SJCRH30 (cell line): ENCODE measurements around the gene PPFIA4. TPM values are rescaled to one million over a fixed set of nuclear protein-coding genes. Genes with fewer than 3 reads are reported as not detected.

Experiments used
- DNase-seq, 2 experiments: peaks; one replicate each; pipeline ENCODE4 v3.0.0-alpha.2; 2015 to 2020
- H3K27ac ChIP-seq: fragments of 250-450 bp; sonication (Bioruptor Pico); 2 replicates; pipeline ENCODE4 v1.5.1; 2020; ENCODE audit warnings: mild to moderate bottlenecking, moderate library complexity
- H3K27me3 ChIP-seq: fragments of 250-450 bp; sonication (Bioruptor Pico); 2 replicates; pipeline ENCODE4 v1.5.1; 2020; ENCODE audit warnings: mild to moderate bottlenecking, moderate library complexity
- H3K36me3 ChIP-seq: fragments of 250-450 bp; sonication (Bioruptor Pico); 2 replicates; pipeline ENCODE4 v1.5.1; 2020; ENCODE audit warnings: mild to moderate bottlenecking, moderate library complexity
- H3K4me1 ChIP-seq: fragments of 250-450 bp; sonication (Bioruptor Pico); 2 replicates; pipeline ENCODE4 v1.5.1; 2020; ENCODE audit warnings: mild to moderate bottlenecking, moderate library complexity
- H3K4me3 ChIP-seq: fragments of 250-450 bp; sonication (Bioruptor Pico); 2 replicates; pipeline ENCODE4 v1.5.1; 2020; ENCODE audit warnings: mild to moderate bottlenecking, moderate library complexity
- H3K9me3 ChIP-seq: fragments of 250-450 bp; sonication (Bioruptor Pico); replicated peaks from 2 replicates; pipeline ENCODE4 v1.5.1; 2020; ENCODE audit warnings: mild to moderate bottlenecking, moderate library complexity
- total RNA-seq: library from RNA; depleted of rRNA; stranded (reverse); fragments of >200 nt; shearing (Covaris generic); gene quantifications from 2 replicates; pipeline ENCODE4 v1.2.3, GENCODE V29; 2014

Gene PPFIA4
- total RNA-seq, 1 experiment from 2014 or later, result 21.5 TPM

- H3K4me3 ChIP-seq, result no peak overlapping the region
- H3K27ac ChIP-seq, result no peak overlapping the region
- H3K4me1 ChIP-seq, result peaks cover 50% of the 10 kb centered on the region
- H3K27me3 ChIP-seq, result no peaks in the 10 kb centered on the region
- DNase-seq, result peak in 1 of 2 experiments; percentile 39
- H3K9me3 ChIP-seq, result no peaks in the 10 kb centered on the region
- peaks cover 47% of the 10 kb centered on the region for H3K36me3 ChIP-seq
Measured at GRCh38 chr1:203055161-203055799, 29.0 kb downstream of the PPFIA4 start.

DNA sequence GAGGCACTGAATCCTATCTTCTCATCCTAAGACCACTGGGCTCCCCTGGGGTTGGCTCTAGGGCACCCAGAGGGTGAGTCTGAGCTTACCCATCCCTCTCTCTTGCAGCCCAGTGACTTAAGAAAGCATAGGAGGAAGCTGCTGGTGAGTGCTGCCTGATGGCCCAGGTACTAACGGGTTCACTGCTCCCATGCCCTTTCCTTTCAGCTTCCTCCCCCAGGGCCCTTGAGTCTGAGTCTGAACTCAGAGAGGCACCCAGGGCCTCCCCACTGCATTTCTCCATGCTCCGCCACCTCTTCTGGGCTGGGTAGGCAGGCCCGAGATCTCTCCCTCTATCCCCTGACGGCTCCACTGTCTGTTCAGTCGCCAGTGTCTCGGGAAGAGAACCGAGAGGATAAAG, 29.7 kb downstream of the PPFIA4 start:
- Histone ChIP-seq H3K9me3 (no peaks in the 10 kb centered on the region), H3K4me3 (no peak overlapping the region), H3K27ac (no peak overlapping the region), H3K27me3 (no peaks in the 10 kb centered on the region), H3K36me3 (peaks cover 55% of the 10 kb centered on the region), H3K4me1 (peaks cover 43% of the 10 kb centered on the region)
- no peak for DNase-seq

GRCh38 chr1:203056516-203056915, 30.2 kb downstream of the PPFIA4 start:
- H3K4me1 ChIP-seq, result peaks cover 38% of the 10 kb centered on the region
- H3K27ac ChIP-seq, result no peak overlapping the region
- no peak overlapping the region for H3K4me3 ChIP-seq
- DNase-seq, result no peak
- H3K27me3 ChIP-seq, result no peaks in the 10 kb centered on the region
- no peaks in the 10 kb centered on the region for H3K9me3 ChIP-seq
- H3K36me3 ChIP-seq, result peaks cover 55% of the 10 kb centered on the region

- no peak overlapping the region for H3K4me3 ChIP-seq
- H3K36me3 ChIP-seq, result peaks cover 55% of the 10 kb centered on the region
- peak in 1 of 2 experiments; percentile 38 for DNase-seq
- H3K27ac ChIP-seq, result no peak overlapping the region
- no peaks in the 10 kb centered on the region for H3K27me3 ChIP-seq
- no peaks in the 10 kb centered on the region for H3K9me3 ChIP-seq
- H3K4me1 ChIP-seq, result peaks cover 24% of the 10 kb centered on the region
Measured at GRCh38 chr1:203057911-203058675, 31.8 kb downstream of the PPFIA4 start.

- DNase-seq, result no peak
- H3K9me3 ChIP-seq, result no peaks in the 10 kb centered on the region
- peaks cover 55% of the 10 kb centered on the region for H3K36me3 ChIP-seq
- peaks cover 19% of the 10 kb centered on the region for H3K4me1 ChIP-seq
- no peaks in the 10 kb centered on the region for H3K27me3 ChIP-seq
- no peak overlapping the region for H3K27ac ChIP-seq
- H3K4me3 ChIP-seq, result no peak overlapping the region
Measured at GRCh38 chr1:203058676-203058935, 32.3 kb downstream of the PPFIA4 start.

- H3K36me3 ChIP-seq, result peaks cover 49% of the 10 kb centered on the region
- H3K27me3 ChIP-seq, result no peaks in the 10 kb centered on the region
- no peak overlapping the region for H3K4me3 ChIP-seq
- no peaks in the 10 kb centered on the region for H3K9me3 ChIP-seq
- no peak for DNase-seq
- peaks cover 10% of the 10 kb centered on the region for H3K4me1 ChIP-seq
- H3K27ac ChIP-seq, result no peak overlapping the region
Measured at GRCh38 chr1:203059485-203059884, 33.2 kb downstream of the PPFIA4 start.

- Histone ChIP-seq H3K27ac (no peak overlapping the region), H3K36me3 (peaks cover 48% of the 10 kb centered on the region), H3K4me1 (peaks cover 13% of the 10 kb centered on the region), H3K9me3 (no peaks in the 10 kb centered on the region), H3K27me3 (no peaks in the 10 kb centered on the region), H3K4me3 (no peak overlapping the region)
- DNase-seq, result no peak
Measured at GRCh38 chr1:203060115-203060514, 33.8 kb downstream of the PPFIA4 start.

GRCh38 chr1:203063287-203063686, 37.0 kb downstream of the PPFIA4 start:
- no peak overlapping the region for H3K27ac ChIP-seq
- H3K36me3 ChIP-seq, result peaks cover 36% of the 10 kb centered on the region
- no peaks in the 10 kb centered on the region for H3K9me3 ChIP-seq
- no peaks in the 10 kb centered on the region for H3K27me3 ChIP-seq
- DNase-seq, result no peak
- peaks cover 22% of the 10 kb centered on the region for H3K4me1 ChIP-seq
- no peak overlapping the region for H3K4me3 ChIP-seq

- Histone ChIP-seq H3K9me3 (no peaks in the 10 kb centered on the region), H3K4me1 (peaks cover 40% of the 10 kb centered on the region), H3K27ac (no peak overlapping the region), H3K4me3 (no peak overlapping the region), H3K36me3 (peaks cover 34% of the 10 kb centered on the region), H3K27me3 (no peaks in the 10 kb centered on the region)
- peak; percentile 90 to 93 for DNase-seq
Measured at GRCh38 chr1:203065191-203065590, 38.9 kb downstream of the PPFIA4 start.

DNA sequence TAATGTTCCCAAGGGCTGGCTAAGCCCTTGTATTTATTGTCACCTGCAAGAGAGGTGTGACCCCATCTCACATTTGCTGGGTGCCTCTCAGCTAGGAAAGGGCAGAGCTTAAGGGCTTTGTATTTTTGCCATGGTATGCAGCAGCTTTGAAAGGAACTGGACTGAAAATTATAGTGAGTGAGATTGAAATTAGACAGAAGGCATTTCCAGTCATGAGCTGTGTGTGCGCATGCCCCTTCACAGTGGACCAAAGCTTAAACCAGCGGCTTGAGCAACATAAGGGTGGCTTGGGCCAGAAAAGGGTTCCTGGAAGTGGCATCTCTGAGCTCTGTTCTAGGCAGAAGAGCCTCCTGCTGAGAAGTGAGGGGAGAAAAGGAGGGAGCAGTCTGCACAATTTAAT, 39.7 kb downstream of the PPFIA4 start:
- no peaks in the 10 kb centered on the region for H3K27me3 ChIP-seq
- H3K4me1 ChIP-seq, result peaks cover 41% of the 10 kb centered on the region
- H3K36me3 ChIP-seq, result peaks cover 27% of the 10 kb centered on the region
- H3K4me3 ChIP-seq, result no peak overlapping the region
- H3K27ac ChIP-seq, result no peak overlapping the region
- no peak for DNase-seq
- H3K9me3 ChIP-seq, result no peaks in the 10 kb centered on the region

DNA sequence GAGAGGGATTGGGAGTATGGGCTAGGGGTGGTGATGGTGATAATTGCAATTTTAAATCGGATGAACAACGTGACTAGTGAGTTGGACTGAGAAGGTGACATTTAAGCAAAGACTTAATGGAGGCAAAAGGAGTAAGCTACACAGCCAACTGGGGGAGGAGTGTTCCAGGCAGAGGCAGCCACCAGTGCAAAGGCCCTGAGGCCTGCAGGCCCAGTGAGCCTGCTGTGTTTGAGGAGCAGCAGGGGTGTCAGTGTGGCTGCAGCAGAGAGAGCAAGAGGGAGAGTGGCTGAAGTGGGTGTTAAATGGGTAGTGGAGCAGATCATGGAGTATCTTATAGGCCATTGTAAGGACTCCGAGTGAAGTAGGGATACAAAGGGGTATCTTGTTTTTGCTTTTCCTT, 40.7 kb downstream of the PPFIA4 start:
- H3K4me3 ChIP-seq, result no peak overlapping the region
- peaks cover 35% of the 10 kb centered on the region for H3K36me3 ChIP-seq
- no peaks in the 10 kb centered on the region for H3K27me3 ChIP-seq
- peaks cover 41% of the 10 kb centered on the region for H3K4me1 ChIP-seq
- H3K27ac ChIP-seq, result no peak overlapping the region
- DNase-seq, result no peak
- H3K9me3 ChIP-seq, result no peaks in the 10 kb centered on the region

DNA sequence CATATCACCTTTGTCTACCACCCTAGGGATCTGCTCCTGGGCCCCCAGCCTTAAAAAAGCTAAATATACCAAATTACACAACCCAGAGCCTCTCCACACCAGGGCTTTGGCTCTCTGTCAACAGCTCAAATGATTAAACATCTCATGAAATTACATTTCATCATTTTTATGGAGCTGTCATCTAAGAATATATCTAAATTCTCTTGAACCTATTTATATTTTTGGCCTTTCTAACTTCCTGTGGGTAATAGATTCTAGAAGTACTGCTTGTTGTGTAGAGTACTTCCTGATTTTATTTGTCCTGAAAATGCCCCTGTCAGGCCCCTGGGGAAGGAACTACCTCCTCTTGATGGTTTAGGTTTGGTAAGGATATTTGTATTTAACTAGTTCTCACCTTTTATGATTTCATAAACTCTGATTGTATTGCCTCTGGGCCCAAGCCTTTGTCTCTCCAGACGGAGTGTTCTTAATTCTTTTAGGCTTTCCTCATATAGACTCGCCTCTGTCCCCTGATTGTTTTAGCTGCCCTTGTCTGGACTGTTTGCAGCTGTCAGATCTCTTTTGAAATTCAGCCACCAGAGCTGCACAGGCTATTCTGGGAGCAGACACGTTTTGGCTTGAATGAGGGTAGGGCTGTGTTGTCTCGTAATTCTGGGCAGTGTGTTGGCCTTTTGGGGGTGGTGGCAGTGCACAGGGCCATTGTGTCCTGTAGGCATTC, 42.9 kb downstream of the PPFIA4 start:
- Histone ChIP-seq H3K27me3 (no peaks in the 10 kb centered on the region), H3K36me3 (peaks cover 54% of the 10 kb centered on the region), H3K9me3 (no peaks in the 10 kb centered on the region), H3K27ac (peak overlapping the region; percentile 87), H3K4me3 (no peak overlapping the region), H3K4me1 (peaks cover 41% of the 10 kb centered on the region)
- DNase-seq, result peak; percentile 83 to 93

GRCh38 chr1:203072002-203072602, 45.8 kb downstream of the PPFIA4 start:
- H3K4me1 ChIP-seq, result peaks cover 28% of the 10 kb centered on the region
- H3K9me3 ChIP-seq, result no peaks in the 10 kb centered on the region
- H3K36me3 ChIP-seq, result peaks cover 62% of the 10 kb centered on the region
- no peak overlapping the region for H3K4me3 ChIP-seq
- no peak for DNase-seq
- no peak overlapping the region for H3K27ac ChIP-seq
- H3K27me3 ChIP-seq, result no peaks in the 10 kb centered on the region

DNA sequence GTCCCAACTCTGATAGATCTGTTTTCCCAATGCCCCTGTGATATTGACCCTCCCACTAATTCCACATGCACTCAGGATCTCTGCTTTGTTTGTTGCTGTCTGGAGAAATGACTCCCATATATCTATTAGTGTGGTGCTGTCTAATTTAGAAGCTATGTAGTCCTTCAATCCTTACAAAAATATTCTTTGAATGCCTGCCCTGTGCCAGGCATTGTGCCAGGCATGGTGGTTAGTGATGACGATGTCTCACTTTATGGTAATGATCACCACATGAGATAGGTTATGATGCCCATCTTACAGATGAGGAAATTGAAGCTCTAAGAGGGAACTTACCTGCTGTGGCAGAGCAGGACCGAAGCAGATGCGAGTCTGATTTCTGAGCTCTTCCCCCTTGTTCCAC, 46.6 kb downstream of the PPFIA4 start:
- H3K27me3 ChIP-seq, result no peaks in the 10 kb centered on the region
- H3K9me3 ChIP-seq, result no peaks in the 10 kb centered on the region
- no peak overlapping the region for H3K27ac ChIP-seq
- H3K36me3 ChIP-seq, result peaks cover 65% of the 10 kb centered on the region
- DNase-seq, result no peak
- H3K4me1 ChIP-seq, result peaks cover 22% of the 10 kb centered on the region
- H3K4me3 ChIP-seq, result no peak overlapping the region

GRCh38 chr1:203073469-203073868, 47.2 kb downstream of the PPFIA4 start:
- H3K4me3 ChIP-seq, result no peak overlapping the region
- no peaks in the 10 kb centered on the region for H3K27me3 ChIP-seq
- peaks cover 62% of the 10 kb centered on the region for H3K36me3 ChIP-seq
- H3K9me3 ChIP-seq, result no peaks in the 10 kb centered on the region
- no peak overlapping the region for H3K27ac ChIP-seq
- H3K4me1 ChIP-seq, result peaks cover 17% of the 10 kb centered on the region
- no peak for DNase-seq
